BJ (cell line): ENCODE data around the gene CNKSR2. TPM values are rescaled to one million over a fixed set of nuclear protein-coding genes. Genes with fewer than 3 reads are reported as not detected.

Experiments used
- CTCF ChIA-PET: fragments of 350-600 bp; formaldehyde crosslinking; extraction: SDS; loops from one replicate; lab custom pipeline; 2021; ENCODE audit warnings: antibody characterized with exemption, inconsistent platforms; lab: Yijun Ruan, JAX
- POLR2A ChIA-PET: fragments of 300-600 bp; sonication (Branson Sonifier 250); formaldehyde crosslinking; extraction: SDS; loops from one replicate; lab custom pipeline; 2021; ENCODE audit warnings: antibody characterized with exemption; lab: Charles Lee
- DNase-seq: peaks from one replicate; pipeline ENCODE4 v3.0.0-alpha.2; 2011; ENCODE audit warnings: low read depth
- H3K27me3 ChIP-seq: 2 replicates; pipeline ENCODE4 v1.6.0; 2011; ENCODE audit warnings: low read length; ENCODE audit not compliant: control insufficient read depth, insufficient read depth
- H3K36me3 ChIP-seq: 2 replicates; pipeline ENCODE4 v1.5.1; 2011; ENCODE audit warnings: low read length; ENCODE audit not compliant: control insufficient read depth, insufficient read depth
- H3K4me3 ChIP-seq: 2 replicates; pipeline ENCODE4 v1.5.1; 2011; ENCODE audit warnings: low read depth, mild to moderate bottlenecking, control low read depth, low read length
- polyA plus RNA-seq: library from polyadenylated mRNA; depleted of rRNA; stranded (reverse); fragments of >200 nt; gene quantifications from 2 replicates; pipeline ENCODE4 v1.2.3, GENCODE V29; 2011
- TF ChIP-seq, protein P1 (sequence below): IDR thresholded peaks from 2 replicates; pipeline ENCODE4 v1.5.1; 2011; ENCODE audit warnings: low read depth, mild to moderate bottlenecking, control low read depth, inconsistent platforms, low read length, moderate library complexity; ENCODE audit not compliant: insufficient read depth

CNKSR2 gene
- polyA plus RNA-seq, 1 experiment = 0.32 TPM

GRCh38 chrX:21427086-21427485 lies 52.9 kb downstream of the CNKSR2 start:
- no peak overlapping the region for H3K4me3 ChIP-seq
- H3K27me3 ChIP-seq = no peaks in the 10 kb centered on the region
- H3K36me3 ChIP-seq = no peaks in the 10 kb centered on the region
- CTCF ChIA-PET = no interaction called here
- POLR2A ChIA-PET = no interaction called here
- DNase-seq = no peak
- TF ChIP-seq, protein P1, sequence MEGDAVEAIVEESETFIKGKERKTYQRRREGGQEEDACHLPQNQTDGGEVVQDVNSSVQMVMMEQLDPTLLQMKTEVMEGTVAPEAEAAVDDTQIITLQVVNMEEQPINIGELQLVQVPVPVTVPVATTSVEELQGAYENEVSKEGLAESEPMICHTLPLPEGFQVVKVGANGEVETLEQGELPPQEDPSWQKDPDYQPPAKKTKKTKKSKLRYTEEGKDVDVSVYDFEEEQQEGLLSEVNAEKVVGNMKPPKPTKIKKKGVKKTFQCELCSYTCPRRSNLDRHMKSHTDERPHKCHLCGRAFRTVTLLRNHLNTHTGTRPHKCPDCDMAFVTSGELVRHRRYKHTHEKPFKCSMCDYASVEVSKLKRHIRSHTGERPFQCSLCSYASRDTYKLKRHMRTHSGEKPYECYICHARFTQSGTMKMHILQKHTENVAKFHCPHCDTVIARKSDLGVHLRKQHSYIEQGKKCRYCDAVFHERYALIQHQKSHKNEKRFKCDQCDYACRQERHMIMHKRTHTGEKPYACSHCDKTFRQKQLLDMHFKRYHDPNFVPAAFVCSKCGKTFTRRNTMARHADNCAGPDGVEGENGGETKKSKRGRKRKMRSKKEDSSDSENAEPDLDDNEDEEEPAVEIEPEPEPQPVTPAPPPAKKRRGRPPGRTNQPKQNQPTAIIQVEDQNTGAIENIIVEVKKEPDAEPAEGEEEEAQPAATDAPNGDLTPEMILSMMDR = no peak

DNA sequence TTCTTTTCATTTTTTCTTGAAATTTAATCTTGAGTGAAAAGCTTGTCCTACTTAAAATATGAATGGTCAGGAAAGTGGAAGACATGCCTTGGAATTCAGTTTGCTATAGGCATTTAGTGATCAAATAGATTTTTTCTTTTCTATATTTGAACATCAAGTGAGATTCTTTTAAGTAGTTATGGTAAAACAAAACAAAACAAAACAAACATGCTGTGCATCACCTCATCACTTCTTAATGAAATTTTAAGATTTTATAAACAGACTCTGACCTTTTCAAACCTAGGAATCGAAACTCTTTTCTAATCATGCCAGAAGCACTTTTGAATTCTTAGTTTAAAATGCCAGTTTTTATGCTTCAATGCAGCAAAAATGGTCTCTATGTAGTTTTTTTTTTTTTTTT lies 62.8 kb downstream of the CNKSR2 start:
- Histone ChIP-seq H3K27me3 (no peaks in the 10 kb centered on the region), H3K36me3 (no peaks in the 10 kb centered on the region), H3K4me3 (no peak overlapping the region)
- CTCF ChIA-PET = no interaction called here
- TF ChIP-seq, protein P1 = no peak
- POLR2A ChIA-PET = no interaction called here
- no peak for DNase-seq

DNA sequence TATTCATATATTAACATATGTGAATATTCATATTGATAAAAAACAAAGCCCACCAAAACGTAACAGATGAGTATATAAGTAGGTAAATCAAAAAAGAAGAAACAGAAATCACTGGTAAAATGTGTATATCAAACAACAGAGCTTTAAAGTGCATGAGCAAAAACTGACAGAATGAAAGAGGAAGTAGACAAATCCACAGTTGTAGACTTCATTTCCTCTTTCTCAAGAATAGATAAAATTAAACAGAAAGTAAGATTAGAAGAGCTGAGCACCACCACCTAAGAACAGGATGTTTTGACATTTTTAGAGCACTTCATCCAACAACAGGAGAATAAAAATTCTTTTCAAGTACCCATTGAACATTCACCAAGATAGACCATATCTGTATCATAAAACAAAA lies 64.6 kb downstream of the CNKSR2 start:
- DNase-seq = no peak
- TF ChIP-seq, protein P1 = no peak
- ChIA-PET POLR2A (no interaction called here), CTCF (no interaction called here)
- Histone ChIP-seq H3K4me3 (no peak overlapping the region), H3K36me3 (no peaks in the 10 kb centered on the region), H3K27me3 (no peaks in the 10 kb centered on the region)

DNA sequence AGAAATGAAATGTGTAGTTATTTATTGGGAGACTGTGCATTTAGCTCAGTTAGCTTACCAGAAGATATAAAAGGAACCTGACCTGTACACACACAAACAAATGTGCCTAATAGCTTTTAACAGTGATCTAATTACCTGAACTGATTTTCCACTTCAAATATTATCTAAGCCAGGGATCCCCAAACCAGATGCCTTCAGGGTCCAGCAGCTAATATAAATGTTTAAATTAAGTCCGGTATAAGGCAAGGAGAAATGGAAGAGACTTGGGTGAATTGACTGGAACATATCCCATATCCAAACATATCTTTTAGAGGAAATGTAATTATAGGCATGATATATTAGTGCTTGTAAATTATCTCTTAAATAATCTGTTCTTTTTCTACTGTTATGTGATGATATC lies 66.7 kb downstream of the CNKSR2 start:
- TF ChIP-seq, protein P1 = no peak
- ChIA-PET POLR2A (no interaction called here), CTCF (no interaction called here)
- H3K36me3 ChIP-seq = no peaks in the 10 kb centered on the region
- H3K4me3 ChIP-seq = no peak overlapping the region
- DNase-seq = no peak
- H3K27me3 ChIP-seq = no peaks in the 10 kb centered on the region

GRCh38 chrX:21457718-21458117 lies 83.5 kb downstream of the CNKSR2 start:
- POLR2A ChIA-PET = no interaction called here
- Histone ChIP-seq H3K36me3 (no peaks in the 10 kb centered on the region), H3K4me3 (no peak overlapping the region), H3K27me3 (no peaks in the 10 kb centered on the region)
- no peak for DNase-seq
- TF ChIP-seq, protein P1 = no peak
- CTCF ChIA-PET = no interaction called here
